GM23338 (cell line): ENCODE data around the gene ZNF283. TPM values are rescaled to one million over a fixed set of nuclear protein-coding genes. Genes with fewer than 3 reads are reported as not detected.

Experiments used
- ATAC-seq: fragments of 200-7000 bp; cut with Tn5 transposase; 3 replicates; pipeline ENCODE4 v1.9.1; 2020
- DNase-seq: peaks from one replicate; pipeline ENCODE4 v3.0.0-alpha.2; 2015; ENCODE audit warnings: low spot score
- H2AFZ ChIP-seq: fragments of 200-600 bp; sonication (generic); 2 replicates; pipeline ENCODE4 v1.8.0; 2016; ENCODE audit warnings: antibody characterized with exemption, mild to moderate bottlenecking, moderate library complexity
- H3F3A ChIP-seq: fragments of 200-600 bp; sonication (generic); replicated peaks from 2 replicates; pipeline ENCODE4 v1.8.0; 2017; ENCODE audit warnings: antibody characterized with exemption, mixed run types, low read depth
- H3K27ac ChIP-seq: fragments of 200-600 bp; sonication (generic); 2 replicates; pipeline ENCODE4 v1.6.1; 2016; ENCODE audit warnings: low read depth
- H3K27me3 ChIP-seq: fragments of 200-600 bp; sonication (generic); 2 replicates; pipeline ENCODE4 v1.8.0; 2016; ENCODE audit warnings: mild to moderate bottlenecking, mixed run types, moderate library complexity; ENCODE audit not compliant: insufficient read depth
- H3K36me3 ChIP-seq: fragments of 200-600 bp; sonication (generic); 2 replicates; pipeline ENCODE4 v1.8.0; 2016; ENCODE audit warnings: mild to moderate bottlenecking; ENCODE audit not compliant: insufficient read depth
- H3K4me1 ChIP-seq: fragments of 200-600 bp; sonication (generic); 2 replicates; pipeline ENCODE4 v1.8.0; 2016; ENCODE audit warnings: mild to moderate bottlenecking, moderate library complexity; ENCODE audit not compliant: insufficient read depth
- H3K4me2 ChIP-seq: fragments of 200-600 bp; sonication (generic); 2 replicates; pipeline ENCODE4 v1.7.1; 2017; ENCODE audit warnings: mixed run types
- H3K4me3 ChIP-seq: fragments of 200-600 bp; sonication (generic); 2 replicates; pipeline ENCODE4 v1.6.1; 2016; ENCODE audit warnings: mixed run types
- H3K79me2 ChIP-seq: fragments of 200-600 bp; sonication (generic); replicated peaks from 2 replicates; pipeline ENCODE4 v1.8.0; 2017; ENCODE audit warnings: mild to moderate bottlenecking; ENCODE audit not compliant: insufficient read depth
- H3K9me2 ChIP-seq: fragments of 200-600 bp; sonication (generic); 2 replicates; pipeline ENCODE4 v1.8.0; 2017; ENCODE audit not compliant: insufficient read depth
- H4K20me1 ChIP-seq: fragments of 200-600 bp; sonication (generic); replicated peaks from 2 replicates; pipeline ENCODE4 v1.8.0; 2017; ENCODE audit warnings: mild to moderate bottlenecking; ENCODE audit not compliant: insufficient read depth
- H3K27ac Mint-ChIP-seq: 2 replicates; pipeline ENCODE4 v1.8.0; 2020; ENCODE audit warnings: inconsistent platforms, mild to moderate bottlenecking, moderate library complexity, mixed read lengths
- H3K27me3 Mint-ChIP-seq: 3 replicates; pipeline ENCODE4 v1.8.0; 2022; ENCODE audit warnings: low read depth, mild to moderate bottlenecking, moderate library complexity, mixed read lengths, inconsistent platforms; ENCODE audit not compliant: insufficient read depth, poor library complexity
- H3K36me3 Mint-ChIP-seq: 3 replicates; pipeline ENCODE4 v1.8.0; 2021; ENCODE audit warnings: low read depth, mild to moderate bottlenecking, inconsistent platforms, moderate library complexity, mixed read lengths
- H3K4me1 Mint-ChIP-seq: 3 replicates; pipeline ENCODE4 v1.8.0; 2020; ENCODE audit warnings: mild to moderate bottlenecking, inconsistent platforms, mixed read lengths
- H3K4me3 Mint-ChIP-seq: 3 replicates; pipeline ENCODE4 v1.8.0; 2021; ENCODE audit warnings: moderate library complexity, mild to moderate bottlenecking, inconsistent platforms, mixed read lengths
- H3K9me3 Mint-ChIP-seq: 3 replicates; pipeline ENCODE4 v1.8.0; 2020; ENCODE audit warnings: moderate library complexity, mild to moderate bottlenecking, inconsistent platforms, mixed read lengths
- CREB1 ChIP-seq: fragments of 250-450 bp; sonication (Bioruptor Pico); IDR thresholded peaks from 2 replicates; pipeline ENCODE4 v1.5.0; 2020; ENCODE audit warnings: low read depth, mild to moderate bottlenecking, moderate library complexity
- EZH2 ChIP-seq: fragments of 200-600 bp; sonication (generic); IDR thresholded peaks from one replicate; pipeline ENCODE4 v1.8.0; 2017; ENCODE audit warnings: antibody characterized with exemption, mild to moderate bottlenecking, low read depth; ENCODE audit not compliant: unreplicated experiment
- EZH2phosphoT487 ChIP-seq: fragments of 200-600 bp; sonication (generic); IDR thresholded peaks from one replicate; pipeline ENCODE4 v1.8.1; 2018; ENCODE audit warnings: antibody characterized with exemption; ENCODE audit not compliant: unreplicated experiment
- NANOG ChIP-seq: IDR thresholded peaks from 2 replicates; pipeline ENCODE4 v1.6.1; 2016; ENCODE audit warnings: antibody characterized with exemption, borderline replicate concordance
- POLR2AphosphoS5 ChIP-seq: IDR thresholded peaks from 2 replicates; pipeline ENCODE4 v1.6.1; 2016; ENCODE audit warnings: antibody characterized with exemption, low read depth
- STAT1 ChIP-seq: IDR thresholded peaks from one replicate; pipeline ENCODE4 v1.6.1; 2016; ENCODE audit warnings: antibody characterized with exemption; ENCODE audit not compliant: unreplicated experiment
- ZNF331 ChIP-seq: fragments of 250-450 bp; sonication (Bioruptor Pico); IDR thresholded peaks from 2 replicates; pipeline ENCODE4 v1.5.0; 2020; ENCODE audit warnings: low read depth, mild to moderate bottlenecking, moderate library complexity
- polyA plus RNA-seq: library from polyadenylated mRNA; unstranded; fragments of >200 nt; fragmentation: Nextera tagmentation; extraction: Ambion mirVana; gene quantifications from 2 replicates; pipeline ENCODE4 v1.2.1, GENCODE V29; 2016
- total RNA-seq: library from RNA; depleted of rRNA; stranded (reverse); fragments of >200 nt; shearing (Covaris generic); gene quantifications from 2 replicates; pipeline ENCODE4 v1.2.3, GENCODE V29; 2014
- TF ChIP-seq, protein P1 (sequence below): IDR thresholded peaks from 2 replicates; pipeline ENCODE4 v1.6.1; 2016; ENCODE audit warnings: antibody characterized with exemption
- TF ChIP-seq, protein P2 (sequence below): fragments of 250-450 bp; sonication (Bioruptor Pico); IDR thresholded peaks from 2 replicates; pipeline ENCODE4 v1.5.0; 2020; ENCODE audit warnings: mild to moderate bottlenecking, moderate library complexity
- TF ChIP-seq, protein P3 (sequence below), 2 experiments: fragments of 200-600 bp in 1 of 2; sonication (generic) in 1 of 2; conservative IDR thresholded peaks; 2 replicates each; pipeline versions ENCODE4 v1.5.1 to v1.6.1; 2016 to 2017; ENCODE audit warnings: antibody characterized with exemption in 2 of 2, low read depth in 2 of 2, mild to moderate bottlenecking in 2 of 2, moderate library complexity in 1 of 2

The ZNF283 gene
- total and polyA plus RNA-seq, 2 experiments from 2014 or later = 3.1 to 12.0 TPM

DNA sequence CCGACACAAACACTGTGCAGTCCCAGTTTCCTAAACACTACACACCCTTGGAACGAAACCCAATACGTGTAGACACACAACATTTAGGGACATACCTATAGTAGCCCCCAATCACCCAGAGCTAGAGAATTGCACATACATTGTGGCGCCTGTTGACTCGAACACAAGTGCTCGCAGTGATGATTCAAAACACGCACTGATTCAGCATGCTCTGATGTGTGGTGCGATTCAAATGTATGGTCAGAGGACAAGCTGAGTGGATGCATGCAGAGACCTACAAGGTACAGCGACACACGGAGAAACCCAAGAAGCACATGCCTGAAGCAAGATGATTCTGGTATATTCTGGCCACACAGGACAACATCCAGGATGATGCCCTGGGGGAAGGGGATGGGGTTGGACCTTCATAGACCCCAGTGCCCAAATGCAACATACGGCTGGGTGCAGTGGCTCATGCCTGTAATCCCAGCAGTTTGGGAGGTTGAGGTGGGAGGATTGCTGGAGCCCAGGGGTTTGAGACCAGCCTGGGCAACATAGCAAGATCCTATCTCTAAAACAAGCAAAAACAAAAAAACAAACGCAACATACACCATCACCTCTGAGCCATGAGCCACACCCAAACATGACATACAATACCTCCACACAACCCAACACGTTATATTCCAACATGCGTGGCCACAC, 45.4 kb upstream of the ZNF283 start:
- H3K4me3 Mint-ChIP-seq = no peak overlapping the region
- H3K79me2 ChIP-seq = no peaks in the 10 kb centered on the region
- H3K36me3 ChIP-seq = no peaks in the 10 kb centered on the region
- H3K27me3 Mint-ChIP-seq = peaks cover 16% of the 10 kb centered on the region
- H3K4me1 Mint-ChIP-seq = peaks cover 36% of the 10 kb centered on the region
- DNase-seq = no peak
- H3K27me3 ChIP-seq = no peaks in the 10 kb centered on the region
- H4K20me1 ChIP-seq = no peaks in the 10 kb centered on the region
- H2AFZ ChIP-seq = no peak overlapping the region
- H3K36me3 Mint-ChIP-seq = no peaks in the 10 kb centered on the region
- H3K27ac Mint-ChIP-seq = no peak overlapping the region
- H3K9me3 Mint-ChIP-seq = no peaks in the 10 kb centered on the region; the same call in 2 of the 3 replicates
- no peak overlapping the region for H3K27ac ChIP-seq
- no peak overlapping the region for H3K4me3 ChIP-seq
- H3K4me2 ChIP-seq = no peak overlapping the region
- H3F3A ChIP-seq = no peaks in the 10 kb centered on the region
- no peak for ATAC-seq
- no peak for TF ChIP-seq EZH2phosphoT487
- TF ChIP-seq, protein P1, sequence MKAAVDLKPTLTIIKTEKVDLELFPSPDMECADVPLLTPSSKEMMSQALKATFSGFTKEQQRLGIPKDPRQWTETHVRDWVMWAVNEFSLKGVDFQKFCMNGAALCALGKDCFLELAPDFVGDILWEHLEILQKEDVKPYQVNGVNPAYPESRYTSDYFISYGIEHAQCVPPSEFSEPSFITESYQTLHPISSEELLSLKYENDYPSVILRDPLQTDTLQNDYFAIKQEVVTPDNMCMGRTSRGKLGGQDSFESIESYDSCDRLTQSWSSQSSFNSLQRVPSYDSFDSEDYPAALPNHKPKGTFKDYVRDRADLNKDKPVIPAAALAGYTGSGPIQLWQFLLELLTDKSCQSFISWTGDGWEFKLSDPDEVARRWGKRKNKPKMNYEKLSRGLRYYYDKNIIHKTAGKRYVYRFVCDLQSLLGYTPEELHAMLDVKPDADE = no peak
- TF ChIP-seq, protein P2, sequence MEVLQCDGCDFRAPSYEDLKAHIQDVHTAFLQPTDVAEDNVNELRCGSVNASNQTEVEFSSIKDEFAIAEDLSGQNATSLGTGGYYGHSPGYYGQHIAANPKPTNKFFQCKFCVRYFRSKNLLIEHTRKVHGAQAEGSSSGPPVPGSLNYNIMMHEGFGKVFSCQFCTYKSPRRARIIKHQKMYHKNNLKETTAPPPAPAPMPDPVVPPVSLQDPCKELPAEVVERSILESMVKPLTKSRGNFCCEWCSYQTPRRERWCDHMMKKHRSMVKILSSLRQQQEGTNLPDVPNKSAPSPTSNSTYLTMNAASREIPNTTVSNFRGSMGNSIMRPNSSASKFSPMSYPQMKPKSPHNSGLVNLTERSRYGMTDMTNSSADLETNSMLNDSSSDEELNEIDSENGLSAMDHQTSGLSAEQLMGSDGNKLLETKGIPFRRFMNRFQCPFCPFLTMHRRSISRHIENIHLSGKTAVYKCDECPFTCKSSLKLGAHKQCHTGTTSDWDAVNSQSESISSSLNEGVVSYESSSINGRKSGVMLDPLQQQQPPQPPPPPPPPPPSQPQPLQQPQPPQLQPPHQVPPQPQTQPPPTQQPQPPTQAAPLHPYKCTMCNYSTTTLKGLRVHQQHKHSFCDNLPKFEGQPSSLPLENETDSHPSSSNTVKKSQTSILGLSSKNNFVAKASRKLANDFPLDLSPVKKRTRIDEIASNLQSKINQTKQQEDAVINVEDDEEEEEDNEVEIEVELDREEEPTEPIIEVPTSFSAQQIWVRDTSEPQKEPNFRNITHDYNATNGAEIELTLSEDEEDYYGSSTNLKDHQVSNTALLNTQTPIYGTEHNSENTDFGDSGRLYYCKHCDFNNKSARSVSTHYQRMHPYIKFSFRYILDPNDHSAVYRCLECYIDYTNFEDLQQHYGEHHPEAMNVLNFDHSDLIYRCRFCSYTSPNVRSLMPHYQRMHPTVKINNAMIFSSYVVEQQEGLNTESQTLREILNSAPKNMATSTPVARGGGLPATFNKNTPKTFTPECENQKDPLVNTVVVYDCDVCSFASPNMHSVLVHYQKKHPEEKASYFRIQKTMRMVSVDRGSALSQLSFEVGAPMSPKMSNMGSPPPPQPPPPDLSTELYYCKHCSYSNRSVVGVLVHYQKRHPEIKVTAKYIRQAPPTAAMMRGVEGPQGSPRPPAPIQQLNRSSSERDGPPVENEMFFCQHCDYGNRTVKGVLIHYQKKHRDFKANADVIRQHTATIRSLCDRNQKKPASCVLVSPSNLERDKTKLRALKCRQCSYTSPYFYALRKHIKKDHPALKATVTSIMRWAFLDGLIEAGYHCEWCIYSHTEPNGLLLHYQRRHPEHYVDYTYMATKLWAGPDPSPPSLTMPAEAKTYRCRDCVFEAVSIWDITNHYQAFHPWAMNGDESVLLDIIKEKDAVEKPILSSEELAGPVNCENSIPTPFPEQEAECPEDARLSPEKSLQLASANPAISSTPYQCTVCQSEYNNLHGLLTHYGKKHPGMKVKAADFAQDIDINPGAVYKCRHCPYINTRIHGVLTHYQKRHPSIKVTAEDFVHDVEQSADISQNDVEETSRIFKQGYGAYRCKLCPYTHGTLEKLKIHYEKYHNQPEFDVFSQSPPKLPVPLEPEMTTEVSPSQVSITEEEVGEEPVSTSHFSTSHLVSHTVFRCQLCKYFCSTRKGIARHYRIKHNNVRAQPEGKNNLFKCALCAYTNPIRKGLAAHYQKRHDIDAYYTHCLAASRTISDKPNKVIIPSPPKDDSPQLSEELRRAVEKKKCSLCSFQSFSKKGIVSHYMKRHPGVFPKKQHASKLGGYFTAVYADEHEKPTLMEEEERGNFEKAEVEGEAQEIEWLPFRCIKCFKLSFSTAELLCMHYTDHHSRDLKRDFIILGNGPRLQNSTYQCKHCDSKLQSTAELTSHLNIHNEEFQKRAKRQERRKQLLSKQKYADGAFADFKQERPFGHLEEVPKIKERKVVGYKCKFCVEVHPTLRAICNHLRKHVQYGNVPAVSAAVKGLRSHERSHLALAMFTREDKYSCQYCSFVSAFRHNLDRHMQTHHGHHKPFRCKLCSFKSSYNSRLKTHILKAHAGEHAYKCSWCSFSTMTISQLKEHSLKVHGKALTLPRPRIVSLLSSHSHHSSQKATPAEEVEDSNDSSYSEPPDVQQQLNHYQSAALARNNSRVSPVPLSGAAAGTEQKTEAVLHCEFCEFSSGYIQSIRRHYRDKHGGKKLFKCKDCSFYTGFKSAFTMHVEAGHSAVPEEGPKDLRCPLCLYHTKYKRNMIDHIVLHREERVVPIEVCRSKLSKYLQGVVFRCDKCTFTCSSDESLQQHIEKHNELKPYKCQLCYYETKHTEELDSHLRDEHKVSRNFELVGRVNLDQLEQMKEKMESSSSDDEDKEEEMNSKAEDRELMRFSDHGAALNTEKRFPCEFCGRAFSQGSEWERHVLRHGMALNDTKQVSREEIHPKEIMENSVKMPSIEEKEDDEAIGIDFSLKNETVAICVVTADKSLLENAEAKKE (CRISPR knock-in tag) = no peak
- TF ChIP-seq CREB1 (CRISPR knock-in tag) = no peak
- TF ChIP-seq, protein P3, sequence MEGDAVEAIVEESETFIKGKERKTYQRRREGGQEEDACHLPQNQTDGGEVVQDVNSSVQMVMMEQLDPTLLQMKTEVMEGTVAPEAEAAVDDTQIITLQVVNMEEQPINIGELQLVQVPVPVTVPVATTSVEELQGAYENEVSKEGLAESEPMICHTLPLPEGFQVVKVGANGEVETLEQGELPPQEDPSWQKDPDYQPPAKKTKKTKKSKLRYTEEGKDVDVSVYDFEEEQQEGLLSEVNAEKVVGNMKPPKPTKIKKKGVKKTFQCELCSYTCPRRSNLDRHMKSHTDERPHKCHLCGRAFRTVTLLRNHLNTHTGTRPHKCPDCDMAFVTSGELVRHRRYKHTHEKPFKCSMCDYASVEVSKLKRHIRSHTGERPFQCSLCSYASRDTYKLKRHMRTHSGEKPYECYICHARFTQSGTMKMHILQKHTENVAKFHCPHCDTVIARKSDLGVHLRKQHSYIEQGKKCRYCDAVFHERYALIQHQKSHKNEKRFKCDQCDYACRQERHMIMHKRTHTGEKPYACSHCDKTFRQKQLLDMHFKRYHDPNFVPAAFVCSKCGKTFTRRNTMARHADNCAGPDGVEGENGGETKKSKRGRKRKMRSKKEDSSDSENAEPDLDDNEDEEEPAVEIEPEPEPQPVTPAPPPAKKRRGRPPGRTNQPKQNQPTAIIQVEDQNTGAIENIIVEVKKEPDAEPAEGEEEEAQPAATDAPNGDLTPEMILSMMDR (conservative IDR thresholded peaks at IDR 0.05; ENCODE audit: low read depth in 2 of 2) = no peak
- no peak for TF ChIP-seq ZNF331 (CRISPR knock-in tag)
- no peak for TF ChIP-seq POLR2AphosphoS5
- no peak for TF ChIP-seq NANOG
- TF ChIP-seq STAT1 = no peak
- TF ChIP-seq EZH2 = no peak
- peaks cover 20% of the 10 kb centered on the region for H3K4me1 ChIP-seq
- no peaks in the 10 kb centered on the region for H3K9me2 ChIP-seq
